GDM1 (cell line): Measurements from ENCODE around the gene ESCO1.
"Not testable (repeated sequence)": the region's sequence is repeated elsewhere in the genome, so short reads cannot be mapped to it uniquely, and the experiment has no call there.

Source experiments
- DNase-seq: peaks from one replicate; lab custom pipeline; 2025; lab: John Stamatoyannopoulos, UW

Gene ESCO1

GRCh38 chr18:21600526-21601410, at the start of gene ESCO1:
Gene ESCO1, minus strand, starts transcription at chr18:21600704. Its CDS starts 25,861 bp downstream, at chr18:21574843.
- DNase-seq = peak; percentile 96

GRCh38 chr18:21640375-21640774, 39.9 kb upstream of the ESCO1 start:
- DNase-seq = not testable (repeated sequence)

- DNase-seq = no peak
These were observed 38.3 kb upstream of the ESCO1 start for GRCh38 chr18:21638822-21639221.

GRCh38 chr18:21636769-21637168, 36.3 kb upstream of the ESCO1 start:
- no peak for DNase-seq

- no peak for DNase-seq
These were observed 34.2 kb upstream of the ESCO1 start for GRCh38 chr18:21634588-21635199.

GRCh38 chr18:21632393-21632792, 31.9 kb upstream of the ESCO1 start:
- DNase-seq = no peak

- no peak for DNase-seq
These were observed 28.8 kb upstream of the ESCO1 start for GRCh38 chr18:21629089-21629832.

GRCh38 chr18:21621640-21622039, 21.1 kb upstream of the ESCO1 start:
- DNase-seq = not testable (repeated sequence)

- DNase-seq = peak; percentile 92
These were observed 11.9 kb upstream of the ESCO1 start, which contains the start of gene SNRPD1 for GRCh38 chr18:21612125-21613039. Gene SNRPD1, plus strand, starts transcription at chr18:21612314. Its CDS starts 116 bp downstream, at chr18:21612430.

GRCh38 chr18:21611401-21612124, 11.1 kb upstream of the ESCO1 start:
- DNase-seq = not testable (repeated sequence)

GRCh38 chr18:21605213-21605612, 4.7 kb upstream of the ESCO1 start:
- no peak for DNase-seq

- no peak for DNase-seq
These were observed 4.2 kb upstream of the ESCO1 start for GRCh38 chr18:21604671-21605070.

GRCh38 chr18:21602299-21602587, 1.7 kb upstream of the ESCO1 start:
- peak; percentile 69 for DNase-seq

GRCh38 chr18:21599585-21600525, 649 bp downstream of the ESCO1 start:
- no peak for DNase-seq

- no peak for DNase-seq
These were observed 1.5 kb downstream of the ESCO1 start for GRCh38 chr18:21598726-21599584.

- DNase-seq = no peak
These were observed 2.9 kb downstream of the ESCO1 start for GRCh38 chr18:21597620-21598019.

GRCh38 chr18:21593540-21594257, 6.8 kb downstream of the ESCO1 start:
- no peak for DNase-seq

- not testable (repeated sequence) for DNase-seq
These were observed 8.1 kb downstream of the ESCO1 start for GRCh38 chr18:21592361-21592760.
